WTC11 (cell line): ENCODE results near the gene CAV3. TPM values are rescaled to one million over a fixed set of nuclear protein-coding genes. Genes with fewer than 3 reads are reported as not detected.

Source experiments
- ATAC-seq: fragments of 200-7000 bp; cut with Tn5 transposase; 2 replicates; pipeline ENCODE4 v1.10.0; 2021; ENCODE audit warnings: mild to moderate bottlenecking, moderate library complexity
- CTCF ChIA-PET: fragments of 300-600 bp; sonication (Branson Sonifier 250); formaldehyde crosslinking; loops from one replicate; lab custom pipeline; 2021; ENCODE audit warnings: antibody characterized with exemption; lab: Charles Lee
- POLR2A ChIA-PET: fragments of 350-600 bp; sonication (Branson Sonifier 250); formaldehyde crosslinking; loops from one replicate; lab custom pipeline; 2021; ENCODE audit warnings: antibody characterized with exemption; lab: Charles Lee
- DNase-seq: peaks from one replicate; pipeline ENCODE4 v3.0.0; 2021; ENCODE audit warnings: low spot score
- H3K27ac Mint-ChIP-seq: 2 replicates; pipeline ENCODE4 v1.8.0; 2021; ENCODE audit warnings: mixed read lengths
- H3K27me3 Mint-ChIP-seq: 2 replicates; pipeline ENCODE4 v1.8.0; 2021; ENCODE audit warnings: low read depth, mild to moderate bottlenecking, moderate library complexity, mixed read lengths
- H3K36me3 Mint-ChIP-seq: 2 replicates; pipeline ENCODE4 v1.8.0; 2021; ENCODE audit warnings: mixed read lengths
- H3K4me1 Mint-ChIP-seq: 2 replicates; pipeline ENCODE4 v1.8.0; 2022; ENCODE audit warnings: mixed read lengths
- H3K4me3 Mint-ChIP-seq: 2 replicates; pipeline ENCODE4 v1.8.0; 2021; ENCODE audit warnings: mild to moderate bottlenecking, moderate library complexity, mixed read lengths
- H3K9me3 Mint-ChIP-seq: 2 replicates; pipeline ENCODE4 v1.8.0; 2021; ENCODE audit warnings: mixed read lengths
- ARID4B ChIP-seq: sonication (generic); formaldehyde crosslinking; IDR thresholded peaks from 2 replicates; pipeline ENCODE4 v1.8.0; 2023; ENCODE audit warnings: missing genetic modification reagents, mild to moderate bottlenecking, borderline replicate concordance
- ATF2 ChIP-seq: sonication (generic); formaldehyde crosslinking; IDR thresholded peaks from 2 replicates; pipeline ENCODE4 v1.8.1; 2022; ENCODE audit warnings: low read depth, missing genetic modification reagents, borderline replicate concordance
- ATF3 ChIP-seq: sonication (generic); formaldehyde crosslinking; conservative IDR thresholded peaks from 2 replicates; pipeline ENCODE4 v1.8.1; 2022; ENCODE audit warnings: mild to moderate bottlenecking, missing genetic modification reagents
- GABPB1 ChIP-seq: sonication (generic); formaldehyde crosslinking; IDR thresholded peaks from 2 replicates; pipeline ENCODE4 v1.8.1; 2023; ENCODE audit warnings: mild to moderate bottlenecking, missing genetic modification reagents
- GRHL2 ChIP-seq: fragments of 250-450 bp; sonication (Bioruptor Pico); IDR thresholded peaks from 2 replicates; pipeline ENCODE4 v1.8.0; 2022; ENCODE audit warnings: mild to moderate bottlenecking, moderate library complexity; ENCODE audit not compliant: insufficient replicate concordance, severe bottlenecking
- HMGA2 ChIP-seq: fragments of 250-450 bp; sonication (Bioruptor Pico); IDR thresholded peaks from 2 replicates; pipeline ENCODE4 v1.4.0; 2021; ENCODE audit warnings: mild to moderate bottlenecking, moderate library complexity
- HMGXB4 ChIP-seq: sonication (generic); formaldehyde crosslinking; IDR thresholded peaks from 2 replicates; pipeline ENCODE4 v1.8.1; 2023; ENCODE audit warnings: mild to moderate bottlenecking, moderate library complexity, missing genetic modification reagents
- JUN ChIP-seq: sonication (generic); formaldehyde crosslinking; IDR thresholded peaks from 2 replicates; pipeline ENCODE4 v1.8.0; 2023; ENCODE audit warnings: mild to moderate bottlenecking, missing genetic modification reagents
- PRDM15 ChIP-seq: sonication (generic); formaldehyde crosslinking; IDR thresholded peaks from 2 replicates; pipeline ENCODE4 v1.8.0; 2022; ENCODE audit warnings: missing genetic modification reagents
- RELA ChIP-seq: sonication (generic); formaldehyde crosslinking; IDR thresholded peaks from 2 replicates; pipeline ENCODE4 v1.8.1; 2022; ENCODE audit warnings: missing genetic modification reagents, mild to moderate bottlenecking, borderline replicate concordance
- SMAD4 ChIP-seq: sonication (generic); formaldehyde crosslinking; IDR thresholded peaks from 2 replicates; pipeline ENCODE4 v1.8.0; 2022; ENCODE audit warnings: mild to moderate bottlenecking, missing genetic modification reagents
- TCF7 ChIP-seq: sonication (generic); formaldehyde crosslinking; IDR thresholded peaks from 2 replicates; pipeline ENCODE4 v1.8.0; 2022; ENCODE audit warnings: mild to moderate bottlenecking, low read depth, missing genetic modification reagents, moderate library complexity
- ZBTB21 ChIP-seq: sonication (generic); formaldehyde crosslinking; IDR thresholded peaks from 2 replicates; pipeline ENCODE4 v1.8.1; 2023; ENCODE audit warnings: mild to moderate bottlenecking, missing genetic modification reagents, borderline replicate concordance
- ZBTB43 ChIP-seq: sonication (generic); formaldehyde crosslinking; IDR thresholded peaks from 2 replicates; pipeline ENCODE4 v1.8.1; 2023; ENCODE audit warnings: mild to moderate bottlenecking, missing genetic modification reagents
- ZNF317 ChIP-seq: sonication (generic); formaldehyde crosslinking; IDR thresholded peaks from 2 replicates; pipeline ENCODE4 v1.8.1; 2023; ENCODE audit warnings: low read depth, mild to moderate bottlenecking, moderate library complexity, missing genetic modification reagents, borderline replicate concordance
- ZNF416 ChIP-seq: fragments of 250-450 bp; sonication (Bioruptor Pico); IDR thresholded peaks from 2 replicates; pipeline ENCODE4 v1.9.0; 2021; ENCODE audit warnings: mild to moderate bottlenecking, inconsistent platforms
- ZNF423 ChIP-seq: fragments of 250-450 bp; sonication (Bioruptor Pico); IDR thresholded peaks from 2 replicates; pipeline ENCODE4 v2.1.2; 2022; ENCODE audit warnings: mild to moderate bottlenecking, moderate library complexity
- ZNF512 ChIP-seq: sonication (generic); formaldehyde crosslinking; IDR thresholded peaks from 2 replicates; pipeline ENCODE4 v1.8.1; 2022; ENCODE audit warnings: missing genetic modification reagents, borderline replicate concordance
- total RNA-seq: library from RNA; stranded (reverse); gene quantifications from 3 replicates; pipeline ENCODE4 v1.2.3, GENCODE V29; 2021

CAV3 gene
- total RNA-seq, 1 experiment from 2014 or later = not detected

- no peak for TF ChIP-seq ZBTB43 (CRISPR knock-in tag)
- TF ChIP-seq ZNF317 = no peak
- no peak for TF ChIP-seq ZNF512 (CRISPR knock-in tag)
- no peak for TF ChIP-seq TCF7 (CRISPR knock-in tag)
These were observed 42.8 kb downstream of the CAV3 start (continued) for GRCh38 chr3:8776406-8776805.

GRCh38 chr3:8777201-8777977, 43.8 kb downstream of the CAV3 start:
- Mint-ChIP-seq H3K4me1 (peaks cover 5% of the 10 kb centered on the region; the same call in 1 of the 2 replicates), H3K27ac (no peak overlapping the region), H3K9me3 (0 out of 2 replicates have a peak, but pooled peaks cover 3% of the 10 kb centered on the region), H3K4me3 (no peak overlapping the region), H3K36me3 (no peaks in the 10 kb centered on the region), H3K27me3 (0 out of 2 replicates have a peak, but pooled peaks cover 3% of the 10 kb centered on the region)
- POLR2A ChIA-PET = no interaction called here
- no peak for DNase-seq
- CTCF ChIA-PET = interaction anchor here (0.8 to 3.9 kb wide), 2 partner anchors 8 to 114 kb away, joined by 3 to 23 read pairs; partner anchors contain the start of gene OXTR
- no peak for ATAC-seq
- TF ChIP-seq ATF2 (CRISPR knock-in tag) (no peak), JUN (no peak), GRHL2 (CRISPR knock-in tag) (no peak), ZNF416 (CRISPR knock-in tag) (no peak), ATF3 (no peak), ZBTB21 (CRISPR knock-in tag) (no peak), SMAD4 (CRISPR knock-in tag) (no peak), PRDM15 (CRISPR knock-in tag) (no peak), HMGA2 (CRISPR knock-in tag) (no peak), RELA (CRISPR knock-in tag) (no peak), ARID4B (no peak), ZNF423 (CRISPR knock-in tag) (no peak), GABPB1 (CRISPR knock-in tag) (no peak), HMGXB4 (CRISPR knock-in tag) (no peak)
